Measurements from ENCODE around the gene SPATA6. TPM values are rescaled to one million over a fixed set of nuclear protein-coding genes. Genes with fewer than 3 reads are reported as not detected.
"Not testable (repeated sequence)": the region's sequence is repeated elsewhere in the genome, so short reads cannot be mapped to it uniquely, and the experiment has no call there.

Gene SPATA6
- total and polyA plus RNA-seq, 9 donors: 7.9 to 48.3 (median 35.6) TPM

DNA sequence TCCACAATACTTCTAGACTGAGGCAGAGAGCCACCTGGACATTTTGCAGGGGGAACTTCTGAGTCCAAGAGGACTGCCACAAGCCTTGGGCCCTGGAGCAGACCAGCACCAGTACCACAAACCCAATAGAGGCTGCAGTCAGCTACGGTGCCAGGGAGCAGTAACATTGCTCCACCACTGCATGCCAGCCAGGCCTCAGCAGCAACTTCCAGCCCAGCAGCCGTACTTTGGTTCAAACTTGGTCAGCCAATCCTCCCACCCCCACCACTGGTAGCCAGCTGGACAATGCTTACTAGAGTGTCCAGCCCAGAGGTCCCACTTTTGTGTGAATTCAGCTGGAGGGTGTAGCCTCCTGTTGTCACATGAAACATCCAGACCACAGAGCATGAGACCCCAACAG, 142.1 kb downstream of the SPATA6 start:
- no peak for TF ChIP-seq EP300 (IDR thresholded peaks at IDR 0.05)
- TF ChIP-seq, protein P1, sequence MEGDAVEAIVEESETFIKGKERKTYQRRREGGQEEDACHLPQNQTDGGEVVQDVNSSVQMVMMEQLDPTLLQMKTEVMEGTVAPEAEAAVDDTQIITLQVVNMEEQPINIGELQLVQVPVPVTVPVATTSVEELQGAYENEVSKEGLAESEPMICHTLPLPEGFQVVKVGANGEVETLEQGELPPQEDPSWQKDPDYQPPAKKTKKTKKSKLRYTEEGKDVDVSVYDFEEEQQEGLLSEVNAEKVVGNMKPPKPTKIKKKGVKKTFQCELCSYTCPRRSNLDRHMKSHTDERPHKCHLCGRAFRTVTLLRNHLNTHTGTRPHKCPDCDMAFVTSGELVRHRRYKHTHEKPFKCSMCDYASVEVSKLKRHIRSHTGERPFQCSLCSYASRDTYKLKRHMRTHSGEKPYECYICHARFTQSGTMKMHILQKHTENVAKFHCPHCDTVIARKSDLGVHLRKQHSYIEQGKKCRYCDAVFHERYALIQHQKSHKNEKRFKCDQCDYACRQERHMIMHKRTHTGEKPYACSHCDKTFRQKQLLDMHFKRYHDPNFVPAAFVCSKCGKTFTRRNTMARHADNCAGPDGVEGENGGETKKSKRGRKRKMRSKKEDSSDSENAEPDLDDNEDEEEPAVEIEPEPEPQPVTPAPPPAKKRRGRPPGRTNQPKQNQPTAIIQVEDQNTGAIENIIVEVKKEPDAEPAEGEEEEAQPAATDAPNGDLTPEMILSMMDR (IDR thresholded peaks at IDR 0.05): no peak
- no peak for TF ChIP-seq POLR2A (IDR thresholded peaks at IDR 0.05)
- no peak overlapping the region for H3K27ac ChIP-seq
- intact Hi-C loops (cut with DNase I): no loop called here
- H3K27me3 ChIP-seq: no peaks in the 10 kb centered on the region
- no peak overlapping the region for H3K4me3 ChIP-seq
- WGBS, 3 donors: 93 to 100% (median 97%) methylated on average over 2 of the region's 2 CpGs
- no peaks in the 10 kb centered on the region for H3K4me1 ChIP-seq (ENCODE audit: insufficient read depth)
- peaks cover 6% of the 10 kb centered on the region for H3K36me3 ChIP-seq
- H3K9me3 ChIP-seq: peaks cover 0 to 17% of the 10 kb centered on the region in 2 donors
- DNase-seq: peak in 1 of 5 donors; percentile 3

DNA sequence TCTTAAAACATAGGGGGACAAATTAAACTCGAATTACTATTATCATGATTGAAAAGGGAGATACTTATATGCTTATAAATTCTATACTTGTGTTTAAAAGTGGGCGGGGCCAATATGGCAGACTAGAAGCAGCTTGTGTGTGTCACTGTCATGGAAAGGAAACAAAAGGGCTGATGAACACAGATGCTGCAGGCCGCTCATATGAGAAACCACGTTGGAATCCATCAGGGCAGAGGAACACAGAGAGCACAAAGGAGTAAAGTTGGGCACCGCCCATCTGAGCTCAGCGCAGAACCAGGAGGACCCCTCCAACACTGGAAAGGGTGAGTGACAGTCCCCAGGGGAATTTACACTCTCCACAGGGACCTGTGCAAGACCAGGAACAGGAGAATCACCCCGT, 142.5 kb downstream of the SPATA6 start:
- intact Hi-C loops (cut with DNase I): no loop called here
- peaks cover 6% of the 10 kb centered on the region for H3K36me3 ChIP-seq

DNA sequence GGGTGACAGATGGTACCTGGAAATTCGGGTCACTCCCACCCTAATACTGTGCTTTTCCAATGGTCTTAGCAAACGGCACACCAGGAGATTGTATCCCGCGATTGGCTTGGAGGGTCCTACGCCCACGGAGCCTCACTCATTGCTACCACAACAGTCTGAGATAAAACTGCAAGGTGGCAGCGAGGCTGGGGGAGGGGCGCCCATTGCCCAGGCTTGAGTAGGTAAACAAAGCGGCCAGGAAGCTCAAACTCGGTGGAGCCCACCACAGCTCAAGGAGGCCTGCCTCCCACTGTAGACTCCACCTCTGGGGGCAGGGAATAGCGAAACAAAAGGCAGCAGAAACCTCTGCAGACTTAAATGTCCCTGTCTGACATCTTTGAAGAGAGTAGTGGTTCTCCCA, 160.2 kb downstream of the SPATA6 start:
- intact Hi-C loops (cut with DNase I); H3K36me3 ChIP-seq; H3K27me3 ChIP-seq; DNase-seq; H3K4me1 ChIP-seq (ENCODE audit: insufficient read depth); H3K9me3 ChIP-seq; H3K27ac ChIP-seq; H3K4me3 ChIP-seq: not testable (repeated sequence)
- WGBS, 3 donors: 95 to 97% (median 96%) methylated on average over 11 of the region's 11 CpGs

More for the DNA sequence above, 142.5 kb downstream of the SPATA6 start:
- DNase-seq: no peak
- TF ChIP-seq EP300 (IDR thresholded peaks at IDR 0.05): no peak
- TF ChIP-seq, protein P1 (IDR thresholded peaks at IDR 0.05): no peak
- no peak for TF ChIP-seq POLR2A (IDR thresholded peaks at IDR 0.05)
- Histone ChIP-seq H3K27ac (no peak overlapping the region), H3K4me3 (no peak overlapping the region), H3K27me3 (no peaks in the 10 kb centered on the region), H3K4me1 (ENCODE audit: insufficient read depth) (no peaks in the 10 kb centered on the region), H3K9me3 (peaks cover 0 to 20% of the 10 kb centered on the region in 2 donors)
- WGBS, 3 donors: 68 to 76% (median 71%) methylated on average over 7 of the region's 7 CpGs

DNA sequence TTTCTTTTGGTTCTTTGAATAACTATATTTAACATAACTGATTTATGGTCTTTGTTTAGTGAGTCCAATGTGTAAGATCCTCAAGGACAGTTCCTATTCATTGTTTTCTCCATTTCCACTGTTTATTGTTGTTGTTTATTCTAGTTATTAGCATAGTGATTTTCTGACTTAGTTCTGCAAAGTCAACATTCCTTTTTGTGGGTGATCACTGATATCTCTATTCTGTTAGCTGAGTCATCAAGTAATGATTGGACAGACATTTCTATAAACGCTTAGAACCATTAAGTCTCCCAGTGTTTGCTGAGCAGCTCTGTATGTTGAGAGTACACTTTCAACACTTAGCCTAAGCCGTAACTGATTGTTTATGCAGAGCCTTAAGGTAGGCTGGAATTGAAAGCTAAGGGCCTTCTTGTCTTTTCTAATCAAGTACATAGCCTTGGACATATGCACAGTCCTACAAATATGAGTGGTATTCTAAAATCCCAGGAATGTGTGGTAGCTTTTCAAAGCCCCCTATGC, 162.4 kb downstream of the SPATA6 start:
- TF ChIP-seq, protein P1 (IDR thresholded peaks at IDR 0.05): no peak
- TF ChIP-seq EP300 (IDR thresholded peaks at IDR 0.05): no peak
- WGBS, 3 donors: 93 to 96% (median 95%) methylated on average over 2 of the region's 2 CpGs

GRCh38 chr1:48302652-48303051, 169.4 kb downstream of the SPATA6 start:
- no peaks in the 10 kb centered on the region for H3K36me3 ChIP-seq

More for the DNA sequence above, 162.4 kb downstream of the SPATA6 start:
- H3K27me3 ChIP-seq: no peaks in the 10 kb centered on the region
- no peak for DNase-seq
- no peak overlapping the region for H3K4me3 ChIP-seq
- no peaks in the 10 kb centered on the region for H3K36me3 ChIP-seq
- H3K9me3 ChIP-seq: peaks cover 0 to 3% of the 10 kb centered on the region in 2 donors
- intact Hi-C loops (cut with DNase I): no loop called here
- no peaks in the 10 kb centered on the region for H3K4me1 ChIP-seq (ENCODE audit: insufficient read depth)
- no peak overlapping the region for H3K27ac ChIP-seq

More at GRCh38 chr1:48302652-48303051, 169.4 kb downstream of the SPATA6 start:
- Histone ChIP-seq H3K27ac (no peak overlapping the region), H3K9me3 (peaks cover 0 to 2% of the 10 kb centered on the region in 2 donors), H3K4me1 (ENCODE audit: insufficient read depth) (no peaks in the 10 kb centered on the region), H3K4me3 (no peak overlapping the region), H3K27me3 (no peaks in the 10 kb centered on the region)
- TF ChIP-seq POLR2A (IDR thresholded peaks at IDR 0.05): no peak
- TF ChIP-seq, protein P1 (IDR thresholded peaks at IDR 0.05): no peak
- no peak for TF ChIP-seq EP300 (IDR thresholded peaks at IDR 0.05)
- intact Hi-C loops (cut with DNase I): no loop called here
- no peak for DNase-seq
